OCI-LY3 (cell line): ENCODE results near the gene DNAJA1.

Experiments
- CTCF ChIP-seq: fragments of 200-600, 300-600 bp; sonication (generic); IDR thresholded peaks from 2 replicates; pipeline ENCODE4 v1.5.1; 2014; ENCODE audit warnings: antibody characterized with exemption, low read length, low read depth
- EZH2phosphoT487 ChIP-seq: fragments of 200-600 bp; shearing (Covaris generic); IDR thresholded peaks from 2 replicates; pipeline ENCODE4 v1.6.1; 2018; ENCODE audit warnings: antibody characterized with exemption, mixed run types, low read depth

- TF ChIP-seq EZH2phosphoT487 (no peak), CTCF (no peak)
Observed at GRCh38 chr9:33017283-33018041, 7.6 kb upstream of the DNAJA1 start.
